ENCODE data around the gene SPON2. TPM values are rescaled to one million over a fixed set of nuclear protein-coding genes. Genes with fewer than 3 reads are reported as not detected.

The SPON2 gene
- total RNA-seq, 1 experiment from 2014 or later, result 8.9 TPM

- DNase-seq, result no peak
- no peak overlapping the region for H3K4me2 ChIP-seq (ENCODE audit: low read depth, low read length, poor library complexity, severe bottlenecking)
- H3K9ac ChIP-seq (ENCODE audit: low read length), result no peak overlapping the region
- H3K9me3 ChIP-seq (ENCODE audit: low read length), result no peaks in the 10 kb centered on the region; the same call in 1 of the 2 replicates
- H3K79me2 ChIP-seq (ENCODE audit: low read length), result no peaks in the 10 kb centered on the region
- no peaks in the 10 kb centered on the region for H3K36me3 ChIP-seq (ENCODE audit: insufficient read depth, low read length)
- H3K27ac ChIP-seq (ENCODE audit: low read length), result no peak overlapping the region
- no peak overlapping the region for H3K4me3 ChIP-seq (ENCODE audit: low read length)
- H4K20me1 ChIP-seq (ENCODE audit: insufficient read depth, low read depth, low read length), result no peaks in the 10 kb centered on the region
- no peaks in the 10 kb centered on the region for H3K9me2 ChIP-seq (replicated peaks; ENCODE audit: insufficient read depth, low read length)
- H3K4me1 ChIP-seq (ENCODE audit: low read length), result no peaks in the 10 kb centered on the region
- H2AFZ ChIP-seq (ENCODE audit: low read length), result no peak overlapping the region
- no peaks in the 10 kb centered on the region for H3K27me3 ChIP-seq (ENCODE audit: low read length)
Measured at GRCh38 chr4:1160351-1160750, 12.0 kb downstream of the SPON2 start.

- Histone ChIP-seq H3K36me3 (ENCODE audit: insufficient read depth, low read length) (no peaks in the 10 kb centered on the region), H3K4me2 (ENCODE audit: low read depth, low read length, poor library complexity, severe bottlenecking) (no peak overlapping the region), H3K9me3 (ENCODE audit: low read length) (no peaks in the 10 kb centered on the region; the same call in 1 of the 2 replicates), H3K4me3 (ENCODE audit: low read length) (no peak overlapping the region), H3K9ac (ENCODE audit: low read length) (no peak overlapping the region), H3K27me3 (ENCODE audit: low read length) (no peaks in the 10 kb centered on the region), H3K27ac (ENCODE audit: low read length) (no peak overlapping the region), H3K79me2 (ENCODE audit: low read length) (no peaks in the 10 kb centered on the region), H3K9me2 (replicated peaks; ENCODE audit: insufficient read depth, low read length) (no peaks in the 10 kb centered on the region), H4K20me1 (ENCODE audit: insufficient read depth, low read depth, low read length) (no peaks in the 10 kb centered on the region), H3K4me1 (ENCODE audit: low read length) (no peaks in the 10 kb centered on the region), H2AFZ (ENCODE audit: low read length) (no peak overlapping the region)
- no peak for DNase-seq
Measured at GRCh38 chr4:1156069-1156468, 16.3 kb downstream of the SPON2 start.

- H3K4me3 ChIP-seq (ENCODE audit: low read length), result no peak overlapping the region
- H3K4me2 ChIP-seq (ENCODE audit: low read depth, low read length, poor library complexity, severe bottlenecking), result no peak overlapping the region
- H3K4me1 ChIP-seq (ENCODE audit: low read length), result no peaks in the 10 kb centered on the region
- no peak overlapping the region for H3K9ac ChIP-seq (ENCODE audit: low read length)
- no peak overlapping the region for H2AFZ ChIP-seq (ENCODE audit: low read length)
- H4K20me1 ChIP-seq (ENCODE audit: insufficient read depth, low read depth, low read length), result no peaks in the 10 kb centered on the region
- H3K27me3 ChIP-seq (ENCODE audit: low read length), result no peaks in the 10 kb centered on the region
- no peaks in the 10 kb centered on the region; the same call in 1 of the 2 replicates for H3K9me3 ChIP-seq (ENCODE audit: low read length)
- H3K9me2 ChIP-seq (replicated peaks; ENCODE audit: insufficient read depth, low read length), result no peaks in the 10 kb centered on the region
- no peaks in the 10 kb centered on the region for H3K36me3 ChIP-seq (ENCODE audit: insufficient read depth, low read length)
- no peak overlapping the region for H3K27ac ChIP-seq (ENCODE audit: low read length)
- no peaks in the 10 kb centered on the region for H3K79me2 ChIP-seq (ENCODE audit: low read length)
- DNase-seq, result no peak
Measured at GRCh38 chr4:1155314-1155713, 17.1 kb downstream of the SPON2 start.

GRCh38 chr4:1154523-1155182, 17.7 kb downstream of the SPON2 start:
- Histone ChIP-seq H3K4me3 (ENCODE audit: low read length) (no peak overlapping the region), H3K4me2 (ENCODE audit: low read depth, low read length, poor library complexity, severe bottlenecking) (no peak overlapping the region), H3K27me3 (ENCODE audit: low read length) (no peaks in the 10 kb centered on the region), H3K36me3 (ENCODE audit: insufficient read depth, low read length) (no peaks in the 10 kb centered on the region), H3K27ac (ENCODE audit: low read length) (no peak overlapping the region), H3K9me2 (replicated peaks; ENCODE audit: insufficient read depth, low read length) (no peaks in the 10 kb centered on the region), H3K79me2 (ENCODE audit: low read length) (no peaks in the 10 kb centered on the region), H4K20me1 (ENCODE audit: insufficient read depth, low read depth, low read length) (no peaks in the 10 kb centered on the region), H3K9ac (ENCODE audit: low read length) (no peak overlapping the region), H3K4me1 (ENCODE audit: low read length) (no peaks in the 10 kb centered on the region), H3K9me3 (ENCODE audit: low read length) (no peaks in the 10 kb centered on the region; the same call in 1 of the 2 replicates), H2AFZ (ENCODE audit: low read length) (no peak overlapping the region)
- DNase-seq, result no peak

GRCh38 chr4:1154126-1154522, 18.3 kb downstream of the SPON2 start:
- Histone ChIP-seq H3K4me2 (ENCODE audit: low read depth, low read length, poor library complexity, severe bottlenecking) (no peak overlapping the region), H3K9ac (ENCODE audit: low read length) (no peak overlapping the region), H2AFZ (ENCODE audit: low read length) (no peak overlapping the region), H3K9me2 (replicated peaks; ENCODE audit: insufficient read depth, low read length) (no peaks in the 10 kb centered on the region), H3K9me3 (ENCODE audit: low read length) (no peaks in the 10 kb centered on the region; the same call in 1 of the 2 replicates), H3K4me1 (ENCODE audit: low read length) (no peaks in the 10 kb centered on the region), H3K4me3 (ENCODE audit: low read length) (no peak overlapping the region), H4K20me1 (ENCODE audit: insufficient read depth, low read depth, low read length) (no peaks in the 10 kb centered on the region), H3K27me3 (ENCODE audit: low read length) (no peaks in the 10 kb centered on the region), H3K79me2 (ENCODE audit: low read length) (no peaks in the 10 kb centered on the region), H3K36me3 (ENCODE audit: insufficient read depth, low read length) (no peaks in the 10 kb centered on the region), H3K27ac (ENCODE audit: low read length) (no peak overlapping the region)
- no peak for DNase-seq

GRCh38 chr4:1153567-1154090, 18.8 kb downstream of the SPON2 start:
- Histone ChIP-seq H3K4me2 (ENCODE audit: low read depth, low read length, poor library complexity, severe bottlenecking) (no peak overlapping the region), H4K20me1 (ENCODE audit: insufficient read depth, low read depth, low read length) (no peaks in the 10 kb centered on the region), H3K4me3 (ENCODE audit: low read length) (no peak overlapping the region), H3K9me2 (replicated peaks; ENCODE audit: insufficient read depth, low read length) (no peaks in the 10 kb centered on the region), H3K79me2 (ENCODE audit: low read length) (no peaks in the 10 kb centered on the region), H3K9ac (ENCODE audit: low read length) (no peak overlapping the region), H3K36me3 (ENCODE audit: insufficient read depth, low read length) (no peaks in the 10 kb centered on the region), H3K27ac (ENCODE audit: low read length) (no peak overlapping the region), H3K9me3 (ENCODE audit: low read length) (no peaks in the 10 kb centered on the region; the same call in 1 of the 2 replicates), H3K27me3 (ENCODE audit: low read length) (no peaks in the 10 kb centered on the region), H2AFZ (ENCODE audit: low read length) (no peak overlapping the region), H3K4me1 (ENCODE audit: low read length) (no peaks in the 10 kb centered on the region)
- no peak for DNase-seq

- Histone ChIP-seq H3K9me3 (ENCODE audit: low read length) (no peaks in the 10 kb centered on the region), H3K79me2 (ENCODE audit: low read length) (no peaks in the 10 kb centered on the region), H3K4me1 (ENCODE audit: low read length) (no peaks in the 10 kb centered on the region), H3K36me3 (ENCODE audit: insufficient read depth, low read length) (no peaks in the 10 kb centered on the region), H3K27me3 (ENCODE audit: low read length) (no peaks in the 10 kb centered on the region), H3K4me3 (ENCODE audit: low read length) (no peak overlapping the region), H4K20me1 (ENCODE audit: insufficient read depth, low read depth, low read length) (no peaks in the 10 kb centered on the region), H3K4me2 (ENCODE audit: low read depth, low read length, poor library complexity, severe bottlenecking) (no peak overlapping the region), H3K9me2 (replicated peaks; ENCODE audit: insufficient read depth, low read length) (no peaks in the 10 kb centered on the region), H3K27ac (ENCODE audit: low read length) (no peak overlapping the region), H2AFZ (ENCODE audit: low read length) (no peak overlapping the region), H3K9ac (ENCODE audit: low read length) (no peak overlapping the region)
- DNase-seq, result no peak
Measured at GRCh38 chr4:1152290-1152689, 20.1 kb downstream of the SPON2 start.

- Histone ChIP-seq H3K4me3 (ENCODE audit: low read length) (no peak overlapping the region), H4K20me1 (ENCODE audit: insufficient read depth, low read depth, low read length) (no peaks in the 10 kb centered on the region), H3K36me3 (ENCODE audit: insufficient read depth, low read length) (no peaks in the 10 kb centered on the region), H3K9me3 (ENCODE audit: low read length) (no peaks in the 10 kb centered on the region), H3K4me2 (ENCODE audit: low read depth, low read length, poor library complexity, severe bottlenecking) (no peak overlapping the region), H3K27ac (ENCODE audit: low read length) (no peak overlapping the region), H3K79me2 (ENCODE audit: low read length) (no peaks in the 10 kb centered on the region), H2AFZ (ENCODE audit: low read length) (no peak overlapping the region), H3K4me1 (ENCODE audit: low read length) (no peaks in the 10 kb centered on the region), H3K27me3 (ENCODE audit: low read length) (no peaks in the 10 kb centered on the region), H3K9ac (ENCODE audit: low read length) (no peak overlapping the region), H3K9me2 (replicated peaks; ENCODE audit: insufficient read depth, low read length) (no peaks in the 10 kb centered on the region)
- DNase-seq, result no peak
Measured at GRCh38 chr4:1151541-1151940, 20.8 kb downstream of the SPON2 start.

All from Karpas-422 (cell line).